GM21526 (cell line): ENCODE data around the gene BAZ2B.
A peak's percentile ranks its signal among the peaks of the same experiment; 100 is the strongest.
"Not testable (repeated sequence)": the region's sequence is repeated elsewhere in the genome, so short reads cannot be mapped to it uniquely, and the experiment has no call there.

Experiments
- ATAC-seq: cut with Tn5 transposase; IDR thresholded peaks from one replicate; pipeline ENCODE4 v1.9.1; 2021; ENCODE audit warnings: moderate library complexity; ENCODE audit not compliant: unreplicated experiment, low FRiP score

The BAZ2B gene

DNA sequence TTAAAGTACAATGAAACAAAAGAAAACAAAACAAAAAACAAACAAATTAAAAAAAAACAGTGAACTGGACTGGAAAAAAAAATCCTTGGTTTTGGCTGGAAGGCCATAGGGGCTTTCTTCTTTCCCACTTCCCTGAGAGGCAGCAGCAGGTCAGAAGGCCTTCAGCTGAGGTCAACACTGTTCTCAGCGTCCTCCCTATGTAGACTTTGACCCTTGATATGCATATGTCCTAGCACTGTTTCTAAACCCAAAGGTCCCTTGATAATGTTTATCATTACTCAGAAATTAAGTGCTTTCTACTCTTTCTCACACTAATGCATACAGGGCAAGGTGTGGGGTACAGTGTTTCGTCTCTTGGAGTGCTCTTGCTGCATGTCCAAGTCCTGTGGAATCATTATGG is 254.3 kb downstream of the BAZ2B start:
- ATAC-seq = no peak

DNA sequence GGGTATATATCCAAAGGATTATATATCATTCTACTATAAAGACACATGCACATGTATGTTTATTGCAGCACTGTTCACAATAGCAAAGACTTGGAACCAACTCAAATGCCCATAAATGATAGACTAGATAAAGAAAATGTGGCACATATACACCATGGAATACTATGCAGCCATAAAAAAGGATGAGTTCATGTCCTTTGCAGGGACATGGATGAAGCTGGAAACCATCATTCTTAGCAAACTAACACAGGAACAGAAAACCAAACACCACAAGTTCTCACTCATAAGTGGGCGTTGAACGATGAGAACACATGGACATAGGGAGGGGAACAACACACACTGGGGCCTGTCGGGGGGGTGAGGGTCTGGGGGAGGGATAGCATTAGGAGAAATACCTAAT is 254.7 kb downstream of the BAZ2B start:
- not testable (repeated sequence) for ATAC-seq

GRCh38 chr2:159356053-159356554 is 260.2 kb downstream of the BAZ2B start:
- ATAC-seq = no peak

- ATAC-seq = no peak
These were observed 264.4 kb downstream of the BAZ2B start for GRCh38 chr2:159351977-159352376.

GRCh38 chr2:159349674-159350299 is 266.6 kb downstream of the BAZ2B start:
- ATAC-seq = no peak

DNA sequence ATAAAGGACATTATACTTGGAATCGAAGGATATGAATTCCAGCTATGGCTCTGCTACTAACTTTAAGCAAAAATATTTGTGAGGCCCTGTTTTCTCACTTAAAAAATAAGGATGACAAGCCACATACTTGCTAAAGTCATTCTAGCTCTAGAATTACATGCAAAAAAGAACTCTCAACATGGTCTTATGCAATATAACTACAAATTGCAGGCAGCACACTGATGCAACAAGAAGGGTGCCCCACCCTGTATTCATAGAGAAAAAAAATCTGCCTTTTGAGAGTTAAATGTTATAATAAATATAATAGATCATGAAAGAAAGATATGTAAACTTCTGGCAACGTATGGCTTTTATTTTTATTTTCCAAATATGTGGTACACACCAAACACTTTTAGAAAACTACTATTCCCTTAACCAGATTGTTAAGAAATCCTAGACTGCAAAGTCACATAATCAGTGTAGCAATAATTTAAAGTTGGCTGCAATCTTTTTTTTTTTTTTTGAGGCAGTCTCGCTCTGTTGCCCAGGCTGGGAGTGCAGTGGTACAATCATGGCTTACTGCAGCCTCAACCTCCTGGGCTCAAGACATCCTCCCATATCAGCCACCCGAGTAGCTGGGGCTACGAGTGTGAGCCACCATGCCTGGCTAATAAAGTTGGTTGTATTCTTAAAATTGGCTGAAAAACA is 289.6 kb downstream of the BAZ2B start:
- ATAC-seq = no peak

GRCh38 chr2:159322419-159322818 is 293.9 kb downstream of the BAZ2B start:
- no peak for ATAC-seq

DNA sequence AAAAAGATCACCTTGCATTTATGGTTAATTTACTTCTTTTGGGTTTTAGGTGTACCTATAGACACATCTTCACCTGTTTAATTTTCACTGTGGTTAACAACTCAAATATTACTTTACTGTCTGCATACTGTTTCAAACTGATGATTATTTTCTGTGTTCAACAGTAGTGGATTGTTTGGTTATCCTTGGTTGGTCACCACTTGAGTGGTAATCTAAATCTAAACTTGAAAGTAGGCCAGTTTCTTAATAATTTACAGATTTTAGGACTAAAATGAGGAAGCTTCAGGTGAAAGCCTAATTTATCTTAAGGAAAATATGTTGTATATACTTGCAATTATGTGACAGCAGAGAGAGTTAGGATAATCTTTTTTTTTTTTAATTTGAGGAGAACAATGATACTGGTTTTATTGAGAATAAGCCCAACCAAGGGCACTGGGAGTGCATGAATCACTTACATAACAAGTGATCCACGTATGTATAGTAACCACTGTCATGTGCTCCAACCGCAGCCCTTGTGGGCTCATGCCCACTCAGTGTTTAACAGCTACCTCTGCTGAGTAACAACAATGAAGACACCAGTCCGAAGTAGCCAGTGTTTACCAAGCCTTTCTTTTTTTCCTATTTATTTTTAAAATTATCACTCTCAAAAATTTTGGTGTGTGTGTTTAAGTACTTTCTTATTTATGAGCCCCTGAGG is 298.8 kb downstream of the BAZ2B start:
- ATAC-seq = no peak

DNA sequence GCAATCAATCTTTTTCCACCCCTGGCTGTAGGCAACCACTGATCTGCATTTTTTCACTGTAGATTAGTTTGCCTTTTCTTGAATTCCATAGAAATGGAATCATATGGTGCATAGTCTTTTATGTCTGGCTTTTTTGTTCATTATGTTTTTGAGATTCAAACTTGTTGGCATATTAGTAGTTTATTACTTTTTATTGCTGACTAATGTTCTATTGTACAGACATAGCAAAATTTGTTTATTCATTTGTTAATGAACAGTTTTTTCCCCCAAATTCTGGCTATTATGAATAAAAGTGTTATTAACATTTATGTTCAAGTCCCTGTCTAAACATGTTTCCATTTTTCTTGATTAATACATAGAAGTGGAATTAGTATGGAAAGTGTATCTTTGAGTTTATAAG is 308.4 kb downstream of the BAZ2B start:
- no peak for ATAC-seq

DNA sequence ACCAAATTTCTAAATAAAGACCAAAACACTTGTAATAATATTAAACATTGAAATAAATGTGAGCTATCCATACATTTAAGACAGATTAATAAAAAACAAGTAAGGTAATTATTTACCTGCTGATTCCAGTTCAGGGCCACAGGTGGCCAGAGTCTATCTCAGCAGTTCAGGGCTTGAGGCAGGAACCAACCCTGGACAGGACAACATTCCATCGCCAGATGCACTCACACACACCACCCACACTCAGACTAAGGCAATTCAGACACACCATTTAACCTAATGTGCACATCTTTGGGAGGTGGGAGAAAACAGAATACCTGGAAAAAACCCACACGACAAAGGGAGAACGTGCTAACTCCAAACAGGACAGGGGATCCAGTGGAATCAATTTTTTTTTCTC is 315.8 kb downstream of the BAZ2B start:
- no peak for ATAC-seq

DNA sequence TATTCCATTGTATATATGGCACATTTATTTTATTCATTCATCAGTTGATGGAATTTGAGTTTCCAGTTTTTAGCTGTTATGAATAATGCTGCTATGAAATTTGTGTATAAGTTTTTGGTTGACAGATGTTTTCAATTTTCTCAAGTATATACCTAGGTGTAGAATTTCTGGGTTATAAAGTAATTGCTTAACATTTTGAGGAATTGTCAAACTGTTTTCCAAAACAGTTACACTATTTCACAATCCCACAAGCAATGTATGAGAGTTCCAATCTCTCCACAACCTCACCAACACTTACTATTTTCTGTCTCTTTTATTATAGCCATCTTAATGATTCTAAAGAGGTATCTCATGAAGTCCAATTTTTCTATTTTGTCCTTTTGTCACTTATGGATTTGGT is 317.4 kb downstream of the BAZ2B start:
- no peak for ATAC-seq

DNA sequence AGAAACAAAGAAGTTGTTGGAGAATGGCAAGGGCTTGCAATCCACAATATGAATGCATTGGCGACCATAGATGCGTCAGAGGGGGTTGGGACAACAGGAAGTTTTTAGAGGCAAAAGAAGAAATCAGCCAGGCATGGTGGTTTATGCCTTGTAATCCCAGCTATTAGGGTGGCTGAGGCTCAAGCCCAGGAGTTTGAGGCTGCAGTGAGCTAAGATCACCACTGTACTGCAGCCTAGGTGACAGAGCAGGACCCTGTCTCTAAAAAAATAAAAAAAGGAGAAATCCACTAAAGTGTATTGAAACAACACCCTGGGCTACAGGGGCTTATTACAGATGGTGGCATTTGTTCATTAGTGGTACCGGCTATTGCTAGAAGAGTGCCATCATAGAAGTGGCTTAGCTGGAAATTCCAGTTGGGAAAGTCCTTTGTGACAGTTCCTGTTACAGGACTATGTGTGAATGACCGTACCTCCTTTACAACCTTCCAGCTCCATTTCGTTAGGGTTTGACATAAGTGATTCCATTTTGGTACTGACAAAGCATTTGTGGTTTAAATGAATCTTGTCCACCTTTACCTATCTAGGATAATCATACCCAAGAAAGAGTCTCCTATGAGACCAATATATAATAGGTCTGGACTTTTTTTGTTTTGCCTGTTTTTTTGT is 319.2 kb downstream of the BAZ2B start:
- ATAC-seq = no peak

GRCh38 chr2:159292157-159292556 is 324.2 kb downstream of the BAZ2B start:
- ATAC-seq = no peak

GRCh38 chr2:159290289-159290907 is 325.9 kb downstream of the BAZ2B start:
- ATAC-seq = no peak

DNA sequence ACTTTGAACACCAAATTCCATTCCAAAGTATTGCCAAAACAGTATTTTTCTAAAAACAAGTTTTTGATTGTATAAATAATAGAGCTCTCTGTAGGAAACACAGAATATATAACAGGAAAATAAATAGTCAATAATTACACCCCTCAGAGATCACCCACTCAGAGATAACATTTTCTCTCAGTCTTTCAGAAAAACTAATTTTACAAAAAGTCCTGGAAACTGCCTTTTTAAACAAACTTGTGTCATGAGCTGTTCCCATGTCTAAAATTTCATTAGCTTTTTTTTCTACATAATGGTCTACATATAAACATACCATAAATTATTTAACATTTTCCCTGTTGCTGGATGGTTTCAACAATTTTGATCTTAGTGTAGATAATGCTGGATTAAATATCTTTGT is 328.6 kb downstream of the BAZ2B start:
- no peak for ATAC-seq

- peak; percentile 90 for ATAC-seq
These were observed 329.5 kb downstream of the BAZ2B start for GRCh38 chr2:159286709-159287441.

DNA sequence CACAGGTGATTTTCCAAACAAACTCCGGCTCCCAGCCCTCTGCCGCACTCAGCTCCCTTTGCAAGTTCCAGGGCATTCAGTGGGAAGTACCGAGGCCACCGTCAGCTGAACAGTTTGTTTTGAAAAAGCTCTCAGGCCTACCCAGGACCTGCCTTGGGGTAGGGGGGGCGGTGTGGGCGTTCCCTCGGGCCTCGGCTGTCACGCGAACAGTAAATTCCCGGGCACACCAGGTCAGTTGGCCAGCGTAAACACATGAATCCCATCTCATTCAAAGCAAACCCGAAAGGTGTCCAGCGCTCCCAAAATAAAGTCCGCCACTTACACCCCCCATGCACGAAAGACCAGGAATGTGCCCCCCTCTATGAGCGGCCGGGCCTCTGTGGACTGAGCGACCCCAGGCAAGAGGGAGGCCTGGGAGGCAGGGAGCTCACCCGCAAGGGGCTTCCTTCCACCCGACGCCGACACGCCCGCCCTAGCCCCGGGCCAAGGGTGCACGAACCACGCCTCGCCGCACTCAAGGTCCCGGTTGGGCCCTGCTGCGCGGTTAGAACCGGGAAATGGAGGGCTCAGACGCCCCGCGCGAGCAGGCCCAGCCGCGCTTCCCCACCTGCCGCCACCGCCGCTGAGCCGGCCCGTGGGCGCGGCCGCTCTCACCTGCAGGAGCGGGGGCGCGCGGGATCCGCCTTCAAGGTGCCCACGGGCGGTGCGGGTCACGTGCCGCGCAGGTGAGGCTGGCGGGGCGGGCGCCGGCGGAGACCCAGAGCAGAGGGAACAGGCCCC is 330.2 kb downstream of the BAZ2B start, which contains the start of gene WDSUB1:
Gene WDSUB1 (minus strand): TSS at position 775 of the 780 bp plus-strand sequence. CDS start 3,634 bp downstream, outside the sequence.
- no peak for ATAC-seq

GRCh38 chr2:159285433-159285832 is 330.9 kb downstream of the BAZ2B start:
- no peak for ATAC-seq

DNA sequence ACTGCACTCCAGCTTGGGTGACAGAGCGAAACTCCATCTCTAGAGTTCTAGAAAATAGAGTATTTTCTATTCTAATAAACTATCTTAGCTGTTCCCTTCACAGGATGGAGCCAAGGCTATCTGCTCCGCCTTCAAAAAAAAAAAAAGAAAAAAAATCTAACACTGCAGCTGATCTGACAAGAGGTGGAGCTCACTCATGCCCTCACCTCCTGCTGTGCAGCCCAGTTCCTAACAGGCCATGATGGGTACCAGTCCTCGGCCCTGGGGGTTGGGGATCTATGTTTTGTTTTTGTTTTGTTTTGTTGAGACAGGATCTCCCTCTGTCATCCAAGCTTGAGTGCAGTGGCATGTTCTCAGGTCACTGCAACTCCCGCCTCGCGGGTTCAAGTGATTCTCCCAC is 332.8 kb downstream of the BAZ2B start:
- ATAC-seq = no peak
